ENCODE results near the gene SCAMP2.
A peak's percentile ranks its signal among the peaks of the same experiment; 100 is the strongest.

Gene SCAMP2

DNA sequence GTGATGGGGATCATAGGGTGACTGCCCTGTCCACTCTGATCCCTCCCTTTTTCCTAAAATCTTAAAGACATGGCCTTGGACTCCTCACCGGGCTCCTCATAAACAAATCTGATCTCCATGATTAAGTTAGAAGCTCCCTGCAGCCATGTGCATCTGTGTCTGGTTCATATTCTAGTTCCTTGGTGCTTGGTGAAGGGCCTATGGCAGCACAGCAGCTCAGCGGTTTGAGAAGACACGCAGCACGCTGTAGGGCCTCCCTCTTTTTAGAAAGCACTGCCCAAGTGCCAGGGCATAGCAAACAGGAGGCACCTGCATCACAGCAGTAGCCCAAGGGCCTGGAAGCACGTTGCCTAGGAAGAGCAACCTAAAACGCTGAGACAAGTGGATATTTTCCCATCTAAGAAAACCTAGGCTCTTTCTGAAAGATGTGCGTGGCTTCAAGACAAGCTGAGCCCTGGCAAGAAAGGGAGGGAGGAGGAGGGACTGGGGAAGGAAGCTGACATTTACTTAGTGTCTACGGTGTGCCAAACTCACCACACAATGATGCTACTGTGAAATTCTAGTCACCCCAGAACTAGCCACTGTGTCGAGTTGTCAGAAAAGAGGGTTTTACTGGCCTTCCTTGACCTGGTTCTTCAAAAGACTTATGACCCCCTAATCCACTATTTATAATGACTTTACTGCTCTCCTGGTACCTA lies 15.3 kb downstream of the SCAMP2 start:
- no peak for DNase-seq

DNA sequence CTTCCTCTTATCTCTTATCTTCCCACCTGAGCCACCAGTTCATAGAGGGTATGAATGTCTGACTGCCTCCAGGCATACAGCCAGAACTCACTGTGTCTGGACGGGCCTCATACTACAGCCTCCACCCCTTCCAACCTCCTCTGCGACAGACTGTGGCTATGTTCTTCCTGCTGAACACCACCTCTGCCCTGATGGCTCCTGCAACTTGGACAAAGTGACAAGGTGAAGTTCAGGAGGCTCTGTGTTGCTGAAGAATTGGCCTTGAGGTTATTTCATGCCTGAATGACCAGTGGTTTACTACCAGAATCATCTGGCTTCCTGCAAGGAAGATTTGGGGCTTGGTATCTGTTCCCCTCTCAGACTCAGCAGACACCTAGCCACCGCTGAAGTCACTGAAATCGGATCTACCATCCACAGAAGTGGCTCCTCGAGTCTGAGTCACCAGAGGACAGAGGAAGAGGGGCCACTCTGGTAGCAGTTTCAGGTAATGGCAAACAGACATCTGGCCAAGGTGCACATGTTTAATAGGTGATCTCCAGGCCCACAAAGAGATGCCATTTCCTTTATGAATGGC lies 16.0 kb downstream of the SCAMP2 start:
- DNase-seq = no peak

DNA sequence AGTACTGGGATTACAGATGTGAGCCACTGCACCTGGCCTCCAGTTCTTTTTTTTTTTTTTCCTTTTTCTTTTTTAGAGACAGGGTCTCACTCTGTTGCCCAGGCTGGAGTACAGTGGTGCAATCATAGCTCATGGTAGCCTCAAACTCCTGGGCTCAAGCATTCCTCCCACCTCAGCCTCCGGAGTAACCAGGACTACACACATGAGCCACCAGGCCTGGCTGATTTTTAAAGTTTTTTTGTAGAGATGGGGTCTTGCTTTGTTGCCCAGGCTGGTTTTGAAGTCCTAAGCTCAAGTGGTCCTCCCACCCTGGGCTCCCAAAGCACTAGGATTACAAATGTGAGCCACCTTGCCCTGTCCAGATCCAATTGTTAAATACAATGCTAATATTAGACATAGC lies 16.6 kb downstream of the SCAMP2 start:
- no peak for DNase-seq

GRCh38 chr15:74855857-74856256 lies 17.3 kb downstream of the SCAMP2 start:
- DNase-seq = no peak

GRCh38 chr15:74854453-74855022 lies 18.6 kb downstream of the SCAMP2 start:
- DNase-seq = no peak

GRCh38 chr15:74851960-74852359 lies 21.2 kb downstream of the SCAMP2 start:
- DNase-seq = no peak

GRCh38 chr15:74850393-74850792 lies 22.8 kb downstream of the SCAMP2 start:
- no peak for DNase-seq

GRCh38 chr15:74847432-74847831 lies 25.7 kb downstream of the SCAMP2 start:
- no peak for DNase-seq

GRCh38 chr15:74845581-74845980 lies 27.6 kb downstream of the SCAMP2 start:
- no peak for DNase-seq

DNA sequence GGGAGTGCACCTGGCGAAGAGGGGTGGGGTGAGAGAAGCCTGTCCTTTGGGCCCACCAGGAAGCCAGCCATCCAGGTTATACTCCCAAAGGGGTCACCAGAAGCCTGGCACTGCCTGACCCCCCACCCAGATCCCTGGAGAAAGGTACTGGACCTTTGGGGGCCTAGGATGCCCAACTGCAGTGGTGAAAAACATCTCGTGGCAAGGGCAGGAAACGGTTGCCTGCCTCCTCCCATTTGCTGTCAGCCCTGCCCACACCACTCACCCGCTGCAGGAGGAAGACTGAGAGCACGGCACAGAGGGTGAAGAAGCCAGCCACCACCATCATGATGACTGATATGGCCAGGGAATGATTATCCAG lies 28.0 kb downstream of the SCAMP2 start:
- DNase-seq = no peak

GRCh38 chr15:74844319-74845207 lies 28.6 kb downstream of the SCAMP2 start:
- no peak for DNase-seq

DNA sequence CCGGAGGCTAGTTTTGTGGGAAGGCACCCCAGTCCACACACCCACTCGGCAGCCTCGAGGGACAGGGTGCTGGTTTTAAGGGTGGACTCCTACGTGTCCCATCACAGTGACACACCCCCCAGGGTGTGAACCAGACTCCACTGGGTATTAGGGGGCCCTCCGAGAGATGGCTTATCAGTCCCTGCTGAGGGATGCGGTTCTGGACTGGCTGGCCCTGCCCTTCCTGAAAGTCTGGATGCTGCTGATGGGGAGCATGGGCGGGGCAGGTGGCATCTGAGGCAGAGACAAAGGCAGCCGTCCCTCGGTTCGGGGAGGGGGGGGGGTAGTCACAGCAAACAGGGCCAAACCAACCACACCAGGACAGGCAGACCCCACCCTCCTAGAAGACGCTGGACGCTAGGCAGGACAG lies 29.3 kb downstream of the SCAMP2 start:
- DNase-seq = no peak

DNA sequence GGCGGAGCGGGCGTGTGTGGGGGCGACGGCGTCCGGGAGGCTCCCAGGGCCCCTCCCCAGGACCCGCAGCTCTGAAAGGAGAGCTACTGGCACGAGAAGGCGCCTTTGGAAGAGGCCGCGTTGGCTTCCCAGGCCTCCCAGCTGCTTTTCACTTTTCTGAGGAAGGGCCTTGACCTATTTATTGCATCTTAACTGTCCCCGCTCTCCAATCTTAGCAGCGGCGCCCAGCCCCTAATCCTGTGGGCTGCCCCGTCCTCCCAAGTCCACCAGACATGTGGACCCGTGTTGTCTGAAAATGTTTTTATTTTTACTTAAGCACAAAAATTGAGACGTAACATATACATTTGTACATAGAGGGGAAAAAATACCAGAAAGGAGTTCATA lies 29.7 kb downstream of the SCAMP2 start:
- no peak for DNase-seq

DNA sequence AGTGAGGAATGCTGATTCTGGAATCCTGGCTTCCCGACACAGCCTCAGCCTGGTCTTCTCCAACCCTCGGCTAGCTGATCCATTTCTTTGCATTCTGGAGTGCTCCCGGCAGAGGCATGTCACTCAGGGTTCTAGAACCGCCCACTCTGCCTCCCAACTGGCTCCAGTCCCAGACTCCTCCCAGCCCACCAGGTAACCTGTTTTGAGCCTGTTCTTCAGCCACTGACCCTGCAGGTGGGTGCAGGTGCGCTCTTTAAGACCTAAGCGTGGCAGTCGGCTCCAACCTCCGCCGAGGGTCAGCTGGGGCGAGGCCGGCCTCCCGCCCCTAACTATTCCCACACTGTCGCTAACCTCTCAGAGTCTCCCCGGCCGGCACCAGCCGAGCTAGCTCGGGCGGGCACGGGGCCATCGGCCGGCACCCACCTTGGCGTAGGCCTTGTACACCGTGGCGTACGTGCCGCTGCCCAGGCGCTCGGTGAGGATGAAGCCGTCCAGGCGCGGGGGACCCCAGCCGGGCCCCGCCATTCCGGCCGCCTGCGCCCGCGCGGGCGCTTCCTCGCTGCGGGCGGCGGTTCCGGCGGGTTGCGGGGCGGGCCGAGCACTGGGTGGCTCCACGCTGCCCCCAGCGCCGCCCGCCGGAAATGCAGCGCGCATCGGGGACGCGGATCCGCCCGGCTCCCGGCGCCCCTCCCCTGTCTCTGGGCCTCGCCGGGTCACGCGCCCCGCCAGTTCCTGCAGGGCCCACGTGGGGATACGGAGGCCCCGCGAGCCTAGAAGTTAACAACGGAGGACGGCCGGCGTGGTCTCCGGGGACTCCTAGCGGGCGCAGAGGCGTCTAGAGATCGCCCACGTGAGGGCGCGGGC lies 30.4 kb downstream of the SCAMP2 start, which contains the start of gene ULK3:
Gene ULK3, minus strand, starts transcription at position 576 of the 864 bp plus-strand sequence. Its CDS starts 51 bp downstream, at position 525.
- DNase-seq = peak; percentile 93

GRCh38 chr15:74841891-74842373 lies 31.2 kb downstream of the SCAMP2 start:
- DNase-seq = no peak

DNA sequence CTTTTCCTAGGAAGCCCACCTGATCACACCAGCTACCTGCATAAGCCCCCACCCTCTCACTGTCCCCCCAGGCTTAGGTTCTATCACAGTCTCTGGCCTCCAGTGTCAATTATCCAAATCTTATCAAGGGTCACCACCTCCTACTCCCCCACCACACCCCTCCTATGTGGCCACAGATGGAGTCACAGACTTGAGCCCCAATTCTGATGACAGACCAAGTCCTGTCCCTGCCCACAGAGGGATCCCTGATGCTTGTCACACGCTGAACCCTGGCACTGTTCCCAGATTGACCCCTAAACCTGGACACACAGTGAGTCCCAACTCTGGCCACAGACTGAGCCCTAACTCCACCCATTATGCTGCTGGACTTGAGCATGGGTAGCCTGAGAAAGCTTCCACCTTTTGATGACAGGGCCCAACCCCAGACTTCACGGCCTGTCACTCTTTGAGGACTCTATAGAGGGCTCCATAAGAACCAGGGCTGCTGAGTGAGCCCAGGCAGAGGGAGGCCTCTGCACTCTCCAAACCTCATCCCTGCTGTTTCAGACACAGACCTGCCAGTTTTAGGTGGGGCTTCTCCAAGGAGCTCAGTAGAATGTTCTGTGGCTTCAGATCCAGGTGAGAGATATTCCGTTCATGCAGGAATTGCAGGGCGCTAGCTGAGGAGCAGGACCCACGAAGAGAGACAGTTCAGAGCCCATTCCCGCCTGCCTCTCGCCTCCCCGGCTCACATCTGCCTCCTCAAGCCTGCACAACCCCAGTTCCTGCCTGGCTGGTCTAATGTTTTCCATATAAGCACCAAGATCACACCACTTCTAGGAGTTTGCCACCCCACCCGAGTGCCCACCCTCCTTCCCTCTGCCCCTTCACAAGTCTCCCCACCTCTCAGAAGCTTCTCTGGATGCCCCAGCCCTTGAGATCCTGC lies 32.1 kb downstream of the SCAMP2 start:
- no peak for DNase-seq

DNA sequence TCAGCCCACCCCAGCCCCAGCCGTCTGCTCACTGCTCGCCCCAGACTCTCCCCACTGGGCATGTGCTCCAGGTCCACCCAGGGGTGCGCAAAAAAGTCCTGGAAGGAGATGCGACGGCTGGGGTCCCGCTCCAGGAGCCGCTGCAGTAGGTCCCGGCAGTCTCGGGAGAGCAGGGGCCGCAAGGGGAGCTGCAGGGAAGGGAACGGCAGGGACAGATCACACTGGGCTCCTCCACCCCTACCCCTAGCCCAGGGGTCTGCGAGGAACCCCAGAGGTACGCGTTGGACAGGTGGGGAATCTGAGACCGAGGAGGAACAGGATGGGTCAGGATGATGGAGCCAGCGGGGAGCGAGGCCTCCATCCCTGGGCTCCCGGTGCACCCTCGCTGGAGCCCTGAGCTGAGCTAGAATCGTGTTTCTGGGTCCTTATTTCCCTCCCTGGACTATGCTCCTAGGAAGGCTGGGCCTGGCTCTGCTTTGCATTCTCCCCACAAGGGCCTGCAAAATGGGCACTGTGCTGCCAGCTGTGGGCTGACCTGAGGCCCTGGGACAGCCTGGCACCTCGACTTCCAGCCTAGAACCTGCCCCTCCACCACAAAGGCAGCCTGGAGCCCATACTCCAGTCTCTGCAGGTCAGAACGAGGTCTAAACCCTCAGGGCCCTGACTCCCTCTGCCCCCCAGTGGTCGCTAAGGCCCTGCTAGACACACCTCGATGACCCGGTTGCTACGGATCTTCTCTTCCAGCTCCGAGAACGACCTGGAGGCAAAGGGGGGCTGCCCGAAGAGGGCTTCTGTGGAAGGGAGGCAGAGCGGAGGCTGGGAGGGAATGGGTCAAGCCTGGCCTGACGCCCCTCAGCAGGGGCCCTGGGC lies 33.4 kb downstream of the SCAMP2 start:
- DNase-seq = no peak

DNA sequence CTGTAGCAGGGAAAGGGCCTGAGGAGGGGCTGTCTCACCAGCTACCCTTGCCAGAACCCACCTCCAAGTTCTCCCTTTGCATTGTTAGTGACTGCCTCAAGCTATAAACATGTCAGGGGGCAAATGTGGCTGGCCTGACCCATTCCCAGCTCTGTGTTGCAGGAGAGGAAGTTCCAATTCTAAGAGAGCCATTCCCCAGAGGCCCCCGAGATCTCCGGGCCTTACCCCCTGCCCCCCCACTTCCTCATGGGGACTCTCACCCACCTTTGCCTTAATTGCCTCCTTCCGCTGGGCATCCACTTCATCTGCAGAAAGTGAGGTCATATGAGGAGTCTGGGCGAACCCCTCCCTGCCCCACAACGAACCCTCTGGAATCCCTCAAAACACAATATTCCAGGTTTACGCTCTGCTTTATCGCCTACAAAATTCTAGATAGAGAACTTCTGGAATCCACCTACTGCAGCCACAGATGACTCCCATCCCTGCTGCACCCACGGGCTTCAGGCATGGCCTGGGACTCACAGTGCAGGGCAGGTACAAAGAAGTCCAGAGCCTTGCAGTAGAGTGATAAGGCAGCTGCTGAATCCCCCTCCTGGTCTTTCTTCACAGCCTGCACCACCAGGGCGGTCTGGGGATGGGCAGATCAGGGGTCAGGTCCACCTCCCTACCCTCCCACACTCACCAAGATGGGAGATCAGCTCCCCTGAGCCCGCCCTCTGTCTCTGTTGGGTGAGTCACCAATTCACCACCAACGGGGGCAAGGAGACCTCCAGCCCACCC lies 34.2 kb downstream of the SCAMP2 start:
- DNase-seq = no peak

GRCh38 chr15:74838137-74838516 lies 35.0 kb downstream of the SCAMP2 start:
- no peak for DNase-seq

Measured in NCI-H146 (cell line).